ENCODE data around the gene ABCA4.

Gene ABCA4

GRCh38 chr1:93989601-93990000 is 131.3 kb downstream of the ABCA4 start:
- Histone ChIP-seq H3K4me1 (ENCODE audit: control insufficient read depth in 2 of 2, insufficient read depth in 1 of 2, low read depth in 1 of 2, low read length in 2 of 2) (peaks cover 0 to 3% of the 10 kb centered on the region in 2 donors), H3K79me1 (ENCODE audit: low read depth, low read length) (no peaks in the 10 kb centered on the region), H3K36me3 (replicated peaks in 1 of 2; ENCODE audit: control insufficient read depth in 2 of 2, insufficient read depth in 2 of 2, low read length in 2 of 2) (no peaks in the 10 kb centered on the region), H2BK5ac (ENCODE audit: low read length) (no peak overlapping the region), H4K8ac (ENCODE audit: low read depth, low read length) (no peak overlapping the region), H2BK12ac (ENCODE audit: low read length) (no peak overlapping the region), H2AFZ (ENCODE audit: low read length) (no peak overlapping the region), H3K23ac (ENCODE audit: low read depth, low read length, poor library complexity) (no peak overlapping the region), H3K27me3 (ENCODE audit: control insufficient read depth in 3 of 3, insufficient read depth in 3 of 3, low read depth in 1 of 3, low read length in 3 of 3) (peaks cover 0 to 11% (median 0%) of the 10 kb centered on the region in 3 experiments), H4K91ac (ENCODE audit: low read depth, low read length, poor library complexity) (no peak overlapping the region), H2AK5ac (ENCODE audit: low read depth, low read length) (no peak overlapping the region), H3K4ac (ENCODE audit: low read length) (no peak overlapping the region), H3K9ac (ENCODE audit: low read depth, low read length, poor library complexity) (no peak overlapping the region), H3K4me2 (ENCODE audit: insufficient read depth, low read length, poor library complexity, severe bottlenecking) (no peak overlapping the region), H3K4me3 (ENCODE audit: low read length in 2 of 2) (no peak overlapping the region), H3K27ac (replicated peaks; ENCODE audit: low read length) (no peak overlapping the region), H3K18ac (ENCODE audit: low read length) (no peak overlapping the region), H2BK15ac (ENCODE audit: low read length) (no peak overlapping the region), H3K14ac (ENCODE audit: low read length) (no peak overlapping the region), H2BK120ac (ENCODE audit: low read depth, low read length) (no peak overlapping the region), H3K9me3 (replicated peaks in 1 of 2; ENCODE audit: control insufficient read depth in 2 of 2, insufficient read depth in 1 of 2, low read depth in 1 of 2, low read length in 2 of 2) (no peaks in the 10 kb centered on the region)
- no CpG with 5 or more reads among the region's 5 CpGs for WGBS, 2 donors (ENCODE audit: extremely low coverage in 2 of 2, insufficient read length in 2 of 2, insufficient replicate concordance in 1 of 2)
- no peak for DNase-seq (ENCODE audit: low spot score)

- Histone ChIP-seq H3K4me3 (ENCODE audit: low read length in 2 of 2) (no peak overlapping the region), H3K9ac (ENCODE audit: low read depth, low read length, poor library complexity) (no peak overlapping the region), H2BK120ac (ENCODE audit: low read depth, low read length) (no peak overlapping the region), H3K18ac (ENCODE audit: low read length) (no peak overlapping the region), H2AK5ac (ENCODE audit: low read depth, low read length) (no peak overlapping the region), H4K91ac (ENCODE audit: low read depth, low read length, poor library complexity) (no peak overlapping the region), H2BK12ac (ENCODE audit: low read length) (no peak overlapping the region), H3K14ac (ENCODE audit: low read length) (no peak overlapping the region), H3K79me1 (ENCODE audit: low read depth, low read length) (no peaks in the 10 kb centered on the region), H3K4ac (ENCODE audit: low read length) (no peak overlapping the region), H3K4me1 (ENCODE audit: control insufficient read depth in 2 of 2, insufficient read depth in 1 of 2, low read depth in 1 of 2, low read length in 2 of 2) (peaks cover 0 to 3% of the 10 kb centered on the region in 2 donors), H3K4me2 (ENCODE audit: insufficient read depth, low read length, poor library complexity, severe bottlenecking) (no peak overlapping the region), H2BK15ac (ENCODE audit: low read length) (no peak overlapping the region), H2AFZ (ENCODE audit: low read length) (no peak overlapping the region), H3K27ac (replicated peaks; ENCODE audit: low read length) (no peak overlapping the region), H4K8ac (ENCODE audit: low read depth, low read length) (no peak overlapping the region), H3K9me3 (replicated peaks in 1 of 2; ENCODE audit: control insufficient read depth in 2 of 2, insufficient read depth in 1 of 2, low read depth in 1 of 2, low read length in 2 of 2) (no peaks in the 10 kb centered on the region), H3K27me3 (ENCODE audit: control insufficient read depth in 3 of 3, insufficient read depth in 3 of 3, low read depth in 1 of 3, low read length in 3 of 3) (peaks cover 0 to 11% (median 0%) of the 10 kb centered on the region in 3 experiments), H3K36me3 (replicated peaks in 1 of 2; ENCODE audit: control insufficient read depth in 2 of 2, insufficient read depth in 2 of 2, low read length in 2 of 2) (no peaks in the 10 kb centered on the region), H2BK5ac (ENCODE audit: low read length) (no peak overlapping the region), H3K23ac (ENCODE audit: low read depth, low read length, poor library complexity) (no peak overlapping the region)
- no CpG with 5 or more reads among the region's 3 CpGs for WGBS, 2 donors (ENCODE audit: extremely low coverage in 2 of 2, insufficient read length in 2 of 2, insufficient replicate concordance in 1 of 2)
- no peak for DNase-seq (ENCODE audit: low spot score)
These were observed 132.2 kb downstream of the ABCA4 start for GRCh38 chr1:93988634-93989350.

GRCh38 chr1:93981274-93981667 is 139.7 kb downstream of the ABCA4 start:
- Histone ChIP-seq H3K27ac (replicated peaks; ENCODE audit: low read length) (no peak overlapping the region), H4K91ac (ENCODE audit: low read depth, low read length, poor library complexity) (no peak overlapping the region), H3K79me1 (ENCODE audit: low read depth, low read length) (no peaks in the 10 kb centered on the region), H2BK15ac (ENCODE audit: low read length) (no peak overlapping the region), H3K36me3 (replicated peaks in 1 of 2; ENCODE audit: control insufficient read depth in 2 of 2, insufficient read depth in 2 of 2, low read length in 2 of 2) (no peaks in the 10 kb centered on the region), H2BK5ac (ENCODE audit: low read length) (no peak overlapping the region), H3K27me3 (ENCODE audit: control insufficient read depth in 3 of 3, insufficient read depth in 3 of 3, low read depth in 1 of 3, low read length in 3 of 3) (peaks cover 0 to 5% (median 0%) of the 10 kb centered on the region in 3 experiments), H3K18ac (ENCODE audit: low read length) (no peak overlapping the region), H4K8ac (ENCODE audit: low read depth, low read length) (no peak overlapping the region), H2AK5ac (ENCODE audit: low read depth, low read length) (no peak overlapping the region), H3K4ac (ENCODE audit: low read length) (no peak overlapping the region), H3K4me3 (ENCODE audit: low read length in 2 of 2) (no peak overlapping the region), H3K14ac (ENCODE audit: low read length) (no peak overlapping the region), H2BK12ac (ENCODE audit: low read length) (no peak overlapping the region), H3K9ac (ENCODE audit: low read depth, low read length, poor library complexity) (no peak overlapping the region), H3K4me1 (ENCODE audit: control insufficient read depth in 2 of 2, insufficient read depth in 1 of 2, low read depth in 1 of 2, low read length in 2 of 2) (peaks cover 0 to 3% of the 10 kb centered on the region in 2 donors), H3K4me2 (ENCODE audit: insufficient read depth, low read length, poor library complexity, severe bottlenecking) (no peak overlapping the region), H3K9me3 (replicated peaks in 1 of 2; ENCODE audit: control insufficient read depth in 2 of 2, insufficient read depth in 1 of 2, low read depth in 1 of 2, low read length in 2 of 2) (no peaks in the 10 kb centered on the region), H3K23ac (ENCODE audit: low read depth, low read length, poor library complexity) (no peak overlapping the region), H2BK120ac (ENCODE audit: low read depth, low read length) (no peak overlapping the region), H2AFZ (ENCODE audit: low read length) (no peak overlapping the region)
- no peak for DNase-seq (ENCODE audit: low spot score)
- no CpG with 5 or more reads among the region's 1 CpG for whole genome bisulfite sequencing, 2 donors (ENCODE audit: extremely low coverage in 2 of 2, insufficient read length in 2 of 2, insufficient replicate concordance in 1 of 2)

- H3K9me3 ChIP-seq (replicated peaks in 1 of 2; ENCODE audit: control insufficient read depth in 2 of 2, insufficient read depth in 1 of 2, low read depth in 1 of 2, low read length in 2 of 2): no peaks in the 10 kb centered on the region
- H3K79me1 ChIP-seq (ENCODE audit: low read depth, low read length): no peaks in the 10 kb centered on the region
- peak; percentile 12 for DNase-seq (ENCODE audit: low spot score)
- no peak overlapping the region for H3K27ac ChIP-seq (replicated peaks; ENCODE audit: low read length)
- H2BK5ac ChIP-seq (ENCODE audit: low read length): no peak overlapping the region
- H3K9ac ChIP-seq (ENCODE audit: low read depth, low read length, poor library complexity): no peak overlapping the region
- H2AK5ac ChIP-seq (ENCODE audit: low read depth, low read length): no peak overlapping the region
- H3K18ac ChIP-seq (ENCODE audit: low read length): no peak overlapping the region
- no peak overlapping the region for H2BK15ac ChIP-seq (ENCODE audit: low read length)
- H4K91ac ChIP-seq (ENCODE audit: low read depth, low read length, poor library complexity): no peak overlapping the region
- H3K36me3 ChIP-seq (replicated peaks in 1 of 2; ENCODE audit: control insufficient read depth in 2 of 2, insufficient read depth in 2 of 2, low read length in 2 of 2): no peaks in the 10 kb centered on the region
- no peak overlapping the region for H3K23ac ChIP-seq (ENCODE audit: low read depth, low read length, poor library complexity)
- no peak overlapping the region for H2BK120ac ChIP-seq (ENCODE audit: low read depth, low read length)
- H3K4me1 ChIP-seq (ENCODE audit: control insufficient read depth in 2 of 2, insufficient read depth in 1 of 2, low read depth in 1 of 2, low read length in 2 of 2): peaks cover 0 to 3% of the 10 kb centered on the region in 2 donors
- H3K27me3 ChIP-seq (ENCODE audit: control insufficient read depth in 3 of 3, insufficient read depth in 3 of 3, low read depth in 1 of 3, low read length in 3 of 3): peaks cover 0 to 5% (median 0%) of the 10 kb centered on the region in 3 experiments
- H2BK12ac ChIP-seq (ENCODE audit: low read length): no peak overlapping the region
- H3K4me2 ChIP-seq (ENCODE audit: insufficient read depth, low read length, poor library complexity, severe bottlenecking): no peak overlapping the region
- no peak overlapping the region for H3K14ac ChIP-seq (ENCODE audit: low read length)
- no CpG with 5 or more reads among the region's 10 CpGs for WGBS, 2 donors (ENCODE audit: extremely low coverage in 2 of 2, insufficient read length in 2 of 2, insufficient replicate concordance in 1 of 2)
- H3K4me3 ChIP-seq (ENCODE audit: low read length in 2 of 2): no peak overlapping the region
- H2AFZ ChIP-seq (ENCODE audit: low read length): no peak overlapping the region
- H4K8ac ChIP-seq (ENCODE audit: low read depth, low read length): no peak overlapping the region
- no peak overlapping the region for H3K4ac ChIP-seq (ENCODE audit: low read length)
These were observed 140.4 kb downstream of the ABCA4 start for GRCh38 chr1:93980320-93981273.

Data from neuronal stem cell (in vitro differentiated cells).